Fibroblast of pulmonary artery (primary cell): ENCODE measurements around the gene ACBD6.

Experiments used
- DNase-seq: peaks from one replicate; pipeline ENCODE4 v3.0.0-alpha.2; 2010; ENCODE audit warnings: low read depth
- H3K4me3 ChIP-seq: replicated peaks from 2 replicates; pipeline ENCODE4 v1.5.1; 2011; ENCODE audit warnings: low read depth, mild to moderate bottlenecking, control low read depth, low read length, moderate library complexity
- TF ChIP-seq, protein P1 (sequence below): IDR thresholded peaks from 2 replicates; pipeline ENCODE4 v1.5.1; 2011; ENCODE audit warnings: mild to moderate bottlenecking, control low read depth, low read length, inconsistent platforms; ENCODE audit errors: missing control alignments

The ACBD6 gene

DNA sequence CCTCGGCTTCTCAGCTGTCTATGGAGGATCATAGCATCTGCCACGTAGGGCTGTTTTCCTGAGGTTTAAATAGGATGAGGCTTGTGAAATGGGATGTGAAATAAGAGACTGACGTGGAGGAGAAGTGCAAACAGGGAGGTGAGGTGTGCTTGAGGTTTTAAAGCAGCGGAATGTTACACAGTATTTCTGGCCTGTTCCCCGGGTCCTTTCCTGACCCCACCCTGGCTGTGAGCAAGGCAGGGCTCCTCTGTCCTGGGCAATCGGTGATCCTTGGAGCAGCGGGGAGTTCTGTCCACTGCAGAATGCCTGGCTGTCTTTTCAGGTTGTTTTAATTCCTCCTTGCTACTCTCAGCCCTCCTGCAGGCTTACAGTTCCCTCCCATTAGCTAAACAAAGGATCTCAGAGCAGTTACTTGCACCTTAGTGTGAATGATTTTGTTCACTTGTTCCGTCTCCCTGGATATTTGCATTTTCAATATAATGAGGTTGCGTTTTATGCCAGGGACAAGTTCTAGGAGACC, 233.8 kb downstream of the ACBD6 start:
- no peak for DNase-seq
- TF ChIP-seq, protein P1, sequence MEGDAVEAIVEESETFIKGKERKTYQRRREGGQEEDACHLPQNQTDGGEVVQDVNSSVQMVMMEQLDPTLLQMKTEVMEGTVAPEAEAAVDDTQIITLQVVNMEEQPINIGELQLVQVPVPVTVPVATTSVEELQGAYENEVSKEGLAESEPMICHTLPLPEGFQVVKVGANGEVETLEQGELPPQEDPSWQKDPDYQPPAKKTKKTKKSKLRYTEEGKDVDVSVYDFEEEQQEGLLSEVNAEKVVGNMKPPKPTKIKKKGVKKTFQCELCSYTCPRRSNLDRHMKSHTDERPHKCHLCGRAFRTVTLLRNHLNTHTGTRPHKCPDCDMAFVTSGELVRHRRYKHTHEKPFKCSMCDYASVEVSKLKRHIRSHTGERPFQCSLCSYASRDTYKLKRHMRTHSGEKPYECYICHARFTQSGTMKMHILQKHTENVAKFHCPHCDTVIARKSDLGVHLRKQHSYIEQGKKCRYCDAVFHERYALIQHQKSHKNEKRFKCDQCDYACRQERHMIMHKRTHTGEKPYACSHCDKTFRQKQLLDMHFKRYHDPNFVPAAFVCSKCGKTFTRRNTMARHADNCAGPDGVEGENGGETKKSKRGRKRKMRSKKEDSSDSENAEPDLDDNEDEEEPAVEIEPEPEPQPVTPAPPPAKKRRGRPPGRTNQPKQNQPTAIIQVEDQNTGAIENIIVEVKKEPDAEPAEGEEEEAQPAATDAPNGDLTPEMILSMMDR = no peak
- H3K4me3 ChIP-seq = no peak overlapping the region

DNA sequence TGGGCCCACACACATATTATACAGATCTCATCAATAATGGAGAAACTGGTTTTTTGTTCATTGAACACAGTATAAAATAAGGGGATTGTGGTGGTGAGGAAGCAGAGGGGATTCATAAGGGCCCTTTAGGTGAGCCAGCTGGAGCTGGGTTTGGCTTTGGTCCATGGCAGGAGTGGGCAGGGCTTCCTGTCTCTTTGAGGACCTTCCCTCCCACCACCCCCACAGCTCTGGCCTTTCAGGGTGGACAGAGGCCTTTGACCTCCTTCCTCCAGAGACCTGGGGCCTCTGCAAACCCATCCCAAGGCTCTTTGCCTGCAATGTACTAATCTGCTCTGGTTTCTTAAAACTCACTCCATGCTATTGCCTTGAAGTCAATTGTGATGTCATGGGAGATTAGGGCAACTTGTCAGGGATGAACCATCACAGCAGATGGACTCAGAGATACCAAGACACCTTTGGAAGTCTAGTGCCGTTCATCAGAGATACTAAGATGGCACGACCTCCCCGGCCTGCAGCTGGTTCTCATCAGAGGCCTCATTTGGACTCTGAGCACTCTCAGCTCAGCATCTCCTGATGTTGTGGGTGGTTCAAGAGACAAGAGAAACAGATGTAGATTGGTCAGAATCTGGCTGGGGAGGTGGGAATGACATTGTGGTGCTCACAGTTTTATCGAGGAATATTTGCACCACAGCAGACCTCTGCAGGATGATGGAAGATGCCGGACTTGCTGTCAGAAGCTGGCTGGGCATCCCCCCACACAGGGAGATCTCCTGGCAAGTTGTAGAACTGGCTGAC, 234.4 kb downstream of the ACBD6 start:
- TF ChIP-seq, protein P1 = no peak
- no peak overlapping the region for H3K4me3 ChIP-seq
- DNase-seq = no peak

DNA sequence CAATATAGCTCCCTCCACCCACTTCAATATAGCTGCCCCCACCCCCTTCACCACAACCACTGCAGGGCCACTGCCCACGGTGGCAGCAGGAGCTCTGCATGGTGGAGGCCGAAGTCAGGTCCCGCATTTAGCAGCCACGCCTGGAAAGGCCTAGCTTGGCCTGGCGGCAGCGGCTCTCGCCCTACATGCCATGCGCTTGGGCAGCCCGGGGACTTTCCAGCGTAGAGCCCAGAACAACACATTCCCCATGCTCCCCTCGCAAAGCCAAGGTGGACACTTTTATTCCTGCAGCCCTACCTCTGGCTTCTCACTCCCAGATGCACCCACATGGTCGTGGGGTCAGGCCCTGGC, 235.2 kb downstream of the ACBD6 start:
- TF ChIP-seq, protein P1 = no peak
- no peak overlapping the region for H3K4me3 ChIP-seq
- no peak for DNase-seq

DNA sequence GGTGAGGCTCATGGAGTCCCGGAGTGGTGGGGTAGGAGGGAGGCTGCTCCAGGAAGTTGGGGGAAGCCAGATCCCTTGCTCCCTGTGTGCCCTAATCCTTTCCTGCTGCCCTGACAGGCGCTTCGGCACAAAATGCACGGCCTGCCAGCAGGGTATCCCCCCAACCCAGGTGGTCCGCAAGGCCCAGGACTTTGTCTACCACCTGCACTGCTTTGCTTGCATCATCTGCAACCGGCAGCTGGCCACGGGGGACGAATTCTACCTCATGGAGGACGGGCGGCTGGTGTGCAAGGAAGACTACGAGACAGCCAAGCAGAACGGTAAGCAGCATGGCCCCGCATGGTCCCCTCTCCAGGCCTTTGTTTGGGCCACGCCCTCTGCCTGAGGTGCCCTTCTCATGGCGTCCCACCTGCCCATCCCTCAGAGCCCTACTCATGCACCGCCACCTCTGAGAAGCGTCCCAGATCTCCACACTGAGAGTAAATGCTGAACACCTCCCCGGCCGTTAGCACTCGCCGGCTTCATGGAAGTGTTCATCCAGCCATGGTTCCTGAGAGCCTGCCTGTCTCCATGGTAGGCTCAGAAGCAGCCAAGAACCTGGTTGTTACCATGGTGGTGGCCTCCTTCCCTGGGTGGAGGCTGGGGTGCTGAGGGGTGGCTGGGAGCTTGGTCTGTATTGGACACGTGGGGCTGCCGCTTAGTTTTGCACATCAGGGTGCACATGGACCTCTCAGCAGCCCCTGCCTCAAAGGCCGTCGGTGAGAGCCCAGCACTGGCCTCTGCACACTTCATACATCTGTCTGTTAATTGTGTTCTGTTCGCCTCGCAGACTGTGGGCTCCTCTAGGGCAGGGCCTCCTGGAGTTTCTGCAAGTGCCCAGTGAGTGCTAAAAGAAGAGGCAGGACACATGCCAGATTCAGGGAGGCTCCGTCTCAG, 235.8 kb downstream of the ACBD6 start:
- H3K4me3 ChIP-seq = no peak overlapping the region

DNA sequence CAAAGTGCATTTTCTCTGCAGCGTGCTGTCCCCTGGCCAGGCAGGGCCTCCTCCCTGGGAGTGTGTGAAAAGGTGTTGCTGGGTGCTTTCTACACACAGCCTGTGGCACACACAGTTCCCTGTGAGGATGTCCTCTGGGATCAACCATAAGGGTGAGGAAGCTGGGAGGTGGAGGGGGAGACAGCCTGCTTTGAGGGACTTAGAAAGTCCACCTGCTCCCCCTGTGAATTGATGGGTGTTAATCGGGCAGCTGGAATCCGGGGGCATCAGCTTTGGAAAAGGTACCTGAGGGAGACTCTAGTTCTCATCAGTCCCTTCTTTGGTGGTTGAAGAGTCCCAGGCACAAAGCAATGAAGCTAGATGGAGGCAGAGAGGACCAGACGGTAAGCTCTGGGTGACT, 236.5 kb downstream of the ACBD6 start:
- TF ChIP-seq, protein P1 = no peak
- no peak for DNase-seq
- no peak overlapping the region for H3K4me3 ChIP-seq

More for the DNA sequence above, 235.8 kb downstream of the ACBD6 start:
- no peak for DNase-seq
- TF ChIP-seq, protein P1 = no peak

DNA sequence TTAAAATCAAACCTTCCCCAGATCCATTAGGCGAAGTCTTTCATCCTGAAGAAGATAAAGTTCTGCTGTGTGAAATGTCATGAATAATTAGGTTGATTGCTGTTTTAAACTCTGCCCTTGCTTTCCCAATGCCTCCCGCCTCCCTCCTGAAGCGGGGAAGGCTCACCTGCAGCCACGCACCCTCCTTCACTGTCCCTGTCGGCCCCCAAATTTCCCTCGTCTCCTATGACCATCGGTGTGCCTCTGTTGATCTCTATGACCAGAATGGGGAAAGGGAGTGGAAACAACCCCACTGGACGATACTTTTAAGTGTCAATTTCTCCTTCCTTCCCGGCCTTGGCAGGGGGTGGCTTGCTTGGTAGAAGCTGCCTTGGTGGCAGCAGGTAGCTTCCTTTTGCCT, 237.2 kb downstream of the ACBD6 start:
- TF ChIP-seq, protein P1 = no peak

More for the DNA sequence above, 237.2 kb downstream of the ACBD6 start:
- no peak overlapping the region for H3K4me3 ChIP-seq
- no peak for DNase-seq
